Nephron (organoid): Measurements from ENCODE around the gene MYT1.

ENCODE experiments used
- H3K27ac Mint-ChIP-seq, 3 experiments: 2 replicates each; pipeline ENCODE4 v1.8.0; 2020; ENCODE audit warnings: mixed read lengths in 3 of 3, mild to moderate bottlenecking in 2 of 3, moderate library complexity in 1 of 3
- H3K27me3 Mint-ChIP-seq: 2 replicates; pipeline ENCODE4 v1.8.0; 2021; ENCODE audit warnings: low read depth, mild to moderate bottlenecking, moderate library complexity, mixed read lengths
- H3K36me3 Mint-ChIP-seq: 2 replicates; pipeline ENCODE4 v1.8.0; 2020; ENCODE audit warnings: low read depth, mixed read lengths
- H3K4me1 Mint-ChIP-seq: 2 replicates; pipeline ENCODE4 v1.8.0; 2020; ENCODE audit warnings: mixed read lengths
- H3K4me3 Mint-ChIP-seq, 3 experiments: 2 replicates each; pipeline ENCODE4 v1.8.0; 2020; ENCODE audit warnings: mild to moderate bottlenecking in 3 of 3, mixed read lengths in 3 of 3, moderate library complexity in 2 of 3
- H3K9me3 Mint-ChIP-seq: 2 replicates; pipeline ENCODE4 v1.8.0; 2020; ENCODE audit warnings: mixed read lengths
- TF ChIP-seq, protein P1 (sequence below), 3 experiments: fragments of 200-600 bp; sonication (generic); IDR thresholded peaks; one replicate each; pipeline ENCODE4 v1.5.0; 2021; ENCODE audit warnings: antibody characterized with exemption in 3 of 3; ENCODE audit not compliant: unreplicated experiment in 3 of 3

MYT1 gene

DNA sequence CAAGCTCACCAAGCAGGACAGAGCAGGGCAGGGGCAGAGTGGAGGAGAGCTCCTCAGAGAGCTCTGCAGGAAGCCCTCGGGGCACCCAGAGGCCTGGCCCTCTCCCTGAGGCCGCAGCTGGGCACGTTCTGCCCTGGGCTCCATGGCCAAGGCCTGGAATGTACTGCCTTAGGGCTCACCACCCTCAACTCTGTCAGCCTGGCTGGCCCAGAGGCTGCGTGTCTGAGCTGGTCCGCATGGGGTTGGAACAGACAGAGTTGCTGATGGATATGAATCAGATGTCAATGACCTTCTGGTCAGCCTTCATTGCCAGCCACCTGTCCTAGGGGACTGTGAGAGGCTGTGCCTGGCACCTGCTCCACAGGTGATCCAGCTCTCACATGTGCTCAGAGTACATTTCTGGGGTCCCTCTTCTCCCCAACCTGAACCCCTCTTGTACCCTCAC lies 58.1 kb downstream of the MYT1 start:
- Mint-ChIP-seq H3K27me3 (peaks cover 12% of the 10 kb centered on the region), H3K27ac (peak overlapping the region in 1 of 3 experiments; percentile 96), H3K9me3 (no peaks in the 10 kb centered on the region), H3K4me3 (no peak overlapping the region), H3K4me1 (peaks cover 65% of the 10 kb centered on the region), H3K36me3 (no peaks in the 10 kb centered on the region)
- TF ChIP-seq, protein P1, sequence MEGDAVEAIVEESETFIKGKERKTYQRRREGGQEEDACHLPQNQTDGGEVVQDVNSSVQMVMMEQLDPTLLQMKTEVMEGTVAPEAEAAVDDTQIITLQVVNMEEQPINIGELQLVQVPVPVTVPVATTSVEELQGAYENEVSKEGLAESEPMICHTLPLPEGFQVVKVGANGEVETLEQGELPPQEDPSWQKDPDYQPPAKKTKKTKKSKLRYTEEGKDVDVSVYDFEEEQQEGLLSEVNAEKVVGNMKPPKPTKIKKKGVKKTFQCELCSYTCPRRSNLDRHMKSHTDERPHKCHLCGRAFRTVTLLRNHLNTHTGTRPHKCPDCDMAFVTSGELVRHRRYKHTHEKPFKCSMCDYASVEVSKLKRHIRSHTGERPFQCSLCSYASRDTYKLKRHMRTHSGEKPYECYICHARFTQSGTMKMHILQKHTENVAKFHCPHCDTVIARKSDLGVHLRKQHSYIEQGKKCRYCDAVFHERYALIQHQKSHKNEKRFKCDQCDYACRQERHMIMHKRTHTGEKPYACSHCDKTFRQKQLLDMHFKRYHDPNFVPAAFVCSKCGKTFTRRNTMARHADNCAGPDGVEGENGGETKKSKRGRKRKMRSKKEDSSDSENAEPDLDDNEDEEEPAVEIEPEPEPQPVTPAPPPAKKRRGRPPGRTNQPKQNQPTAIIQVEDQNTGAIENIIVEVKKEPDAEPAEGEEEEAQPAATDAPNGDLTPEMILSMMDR (IDR thresholded peaks at IDR 0.05; ENCODE audit: unreplicated experiment in 3 of 3): no peak

DNA sequence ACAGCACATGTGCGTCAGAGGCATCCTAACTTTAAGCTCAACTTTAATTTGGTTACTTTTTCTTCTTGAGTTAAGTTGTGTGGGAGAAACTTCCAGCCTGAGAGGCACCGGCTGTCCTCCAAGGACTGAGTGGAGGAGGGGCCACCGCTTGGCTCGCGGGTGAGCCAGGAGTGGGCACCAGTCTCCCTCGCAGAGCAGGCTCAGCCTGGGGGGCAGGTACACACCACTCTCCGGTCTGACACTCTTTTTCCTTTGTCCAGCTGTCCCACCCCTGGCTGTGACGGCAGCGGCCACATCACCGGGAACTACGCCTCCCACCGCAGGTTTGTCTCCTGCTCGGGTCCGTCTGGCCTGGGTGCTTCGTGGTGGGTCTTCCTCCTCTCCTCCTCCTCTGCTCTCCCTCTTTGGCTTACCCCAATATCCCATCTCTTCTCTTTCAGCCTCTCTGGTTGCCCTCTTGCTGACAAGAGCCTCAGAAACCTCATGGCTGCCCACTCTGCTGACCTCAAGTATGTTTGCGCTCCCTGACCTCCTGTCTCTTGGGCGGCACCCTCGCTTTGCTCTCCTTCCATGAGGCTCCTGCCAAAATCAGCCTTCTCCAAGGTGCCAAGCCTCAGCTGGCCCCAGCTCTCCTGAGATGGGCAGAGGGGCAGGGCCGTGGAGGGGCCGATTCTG lies 58.7 kb downstream of the MYT1 start:
- H3K27ac Mint-ChIP-seq: peak overlapping the region; percentile 95 to 96 (median 96)
- TF ChIP-seq, protein P1 (IDR thresholded peaks at IDR 0.05; ENCODE audit: unreplicated experiment in 3 of 3): no peak
- peaks cover 16% of the 10 kb centered on the region for H3K27me3 Mint-ChIP-seq
- H3K4me1 Mint-ChIP-seq: peaks cover 59% of the 10 kb centered on the region
- no peaks in the 10 kb centered on the region for H3K9me3 Mint-ChIP-seq
- H3K4me3 Mint-ChIP-seq: peak overlapping the region; percentile 6 to 54 (median 33)
- H3K36me3 Mint-ChIP-seq: no peaks in the 10 kb centered on the region

DNA sequence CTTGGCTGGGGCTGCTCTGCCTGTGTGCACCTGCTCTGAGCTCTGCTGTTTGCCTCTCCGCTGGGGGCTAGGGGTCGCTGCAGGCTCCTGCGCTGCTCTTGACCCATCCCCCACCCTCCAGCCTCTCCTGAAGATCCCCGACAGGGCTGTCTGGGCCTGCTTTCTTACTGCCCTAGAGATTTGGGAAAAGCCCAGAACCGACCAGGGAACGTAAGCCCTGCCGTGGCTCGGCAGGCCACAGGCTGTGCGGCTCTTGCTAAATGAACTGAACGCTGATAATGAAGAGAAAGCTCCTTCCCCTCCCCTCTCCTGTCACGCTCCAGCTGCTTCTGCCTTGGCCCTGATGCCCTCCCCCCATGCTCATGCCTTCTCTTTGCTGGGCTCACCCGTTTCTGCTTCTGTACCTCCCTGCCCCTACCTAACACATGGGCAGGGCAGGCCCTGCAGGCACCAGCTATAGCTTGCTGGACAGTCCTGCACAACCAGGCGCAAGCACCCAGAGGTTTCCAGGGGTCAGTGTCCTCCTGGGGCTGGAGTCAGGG lies 59.3 kb downstream of the MYT1 start:
- no peaks in the 10 kb centered on the region for H3K9me3 Mint-ChIP-seq
- TF ChIP-seq, protein P1 (IDR thresholded peaks at IDR 0.05; ENCODE audit: unreplicated experiment in 3 of 3): peak; percentile 45 to 63 (median 48)
- peak overlapping the region; percentile 95 to 96 (median 96) for H3K27ac Mint-ChIP-seq
- no peaks in the 10 kb centered on the region for H3K36me3 Mint-ChIP-seq
- peaks cover 57% of the 10 kb centered on the region for H3K4me1 Mint-ChIP-seq
- H3K4me3 Mint-ChIP-seq: peak overlapping the region; percentile 27 to 54 (median 33)
- peaks cover 17% of the 10 kb centered on the region for H3K27me3 Mint-ChIP-seq

DNA sequence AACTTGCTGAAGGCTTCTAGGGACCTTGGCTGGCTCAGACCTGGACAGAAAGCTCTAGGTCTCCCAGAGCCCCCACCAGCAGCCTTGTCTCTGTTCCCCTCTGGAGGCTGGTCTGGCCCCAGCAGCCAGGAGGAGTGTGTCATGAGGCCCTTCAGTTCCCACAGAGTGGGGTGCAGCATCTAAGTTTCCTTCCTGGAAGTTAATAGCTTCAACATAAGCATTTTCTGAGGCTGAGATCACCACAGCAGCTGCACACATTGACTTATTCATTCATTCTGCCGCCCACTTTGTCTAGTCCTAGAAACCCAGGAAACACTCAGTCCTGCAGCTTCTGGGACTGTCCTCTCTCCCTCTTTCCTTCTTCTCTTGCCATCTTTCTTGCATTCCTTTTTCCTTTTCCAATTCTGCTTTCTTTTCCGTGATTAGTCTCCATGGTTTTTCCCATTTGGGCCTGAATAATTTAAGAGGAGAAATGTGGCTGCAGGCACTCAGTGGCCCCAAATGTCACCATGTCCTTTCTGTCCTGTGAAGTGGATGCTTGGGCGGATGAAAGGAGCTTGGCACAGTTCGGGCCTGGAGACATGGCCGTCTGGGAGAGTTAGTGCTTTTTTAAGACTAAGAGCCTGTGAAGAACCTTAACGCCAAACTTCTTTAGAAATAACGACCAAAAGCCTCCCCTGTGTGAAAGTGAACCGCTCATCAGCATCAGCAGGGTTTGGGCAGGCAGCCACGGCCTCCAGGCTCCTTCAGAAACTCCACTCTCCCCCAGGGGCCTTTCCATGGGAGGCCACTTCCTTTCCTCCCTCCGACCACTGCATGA lies 60.3 kb downstream of the MYT1 start:
- TF ChIP-seq, protein P1 (IDR thresholded peaks at IDR 0.05; ENCODE audit: unreplicated experiment in 3 of 3): no peak
- Mint-ChIP-seq H3K4me1 (peaks cover 48% of the 10 kb centered on the region), H3K27ac (peak overlapping the region; percentile 95 to 96 (median 96)), H3K27me3 (peaks cover 13% of the 10 kb centered on the region), H3K4me3 (peak overlapping the region; percentile 21 to 46 (median 33)), H3K36me3 (no peaks in the 10 kb centered on the region), H3K9me3 (no peaks in the 10 kb centered on the region)

DNA sequence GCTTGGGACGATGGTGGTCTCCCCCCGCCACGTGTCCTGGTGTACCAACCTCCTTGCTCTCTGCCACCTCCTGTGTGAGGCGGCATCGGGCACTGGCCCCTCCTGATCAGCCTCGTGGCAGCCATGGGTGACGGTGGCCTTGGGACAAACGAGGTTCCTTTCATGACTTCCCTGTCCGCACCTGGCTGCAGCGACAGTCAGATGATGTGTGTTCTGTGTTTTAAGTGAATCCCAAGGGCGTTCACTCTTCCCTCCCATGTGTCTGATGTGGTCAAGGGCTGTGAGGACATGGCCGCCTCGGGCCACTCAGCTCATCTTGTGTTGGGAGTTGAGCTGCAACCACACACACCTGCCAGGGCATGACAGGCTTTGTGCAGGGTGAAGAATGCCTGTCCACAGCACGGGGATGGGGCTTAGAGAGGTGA lies 60.9 kb downstream of the MYT1 start:
- H3K27me3 Mint-ChIP-seq: peaks cover 13% of the 10 kb centered on the region
- H3K4me1 Mint-ChIP-seq: peaks cover 53% of the 10 kb centered on the region
- H3K4me3 Mint-ChIP-seq: peak overlapping the region in 2 of 3 experiments; percentile 33
- no peaks in the 10 kb centered on the region for H3K9me3 Mint-ChIP-seq
- TF ChIP-seq, protein P1 (IDR thresholded peaks at IDR 0.05; ENCODE audit: unreplicated experiment in 3 of 3): no peak
- H3K36me3 Mint-ChIP-seq: no peaks in the 10 kb centered on the region
- H3K27ac Mint-ChIP-seq: peak overlapping the region; percentile 95 to 96 (median 96)
